Measurements from ENCODE around the gene SOX15.

Gene SOX15

GRCh38 chr17:7557147-7557764, 32.6 kb downstream of the SOX15 start:
- Histone ChIP-seq H3K36me3 (ENCODE audit: control insufficient read depth in 2 of 2, insufficient read depth in 1 of 2, low read length in 2 of 2) (no peaks in the 10 kb centered on the region), H3K9me3 (ENCODE audit: control insufficient read depth, insufficient read depth, low read depth, low read length) (no peaks in the 10 kb centered on the region), H3K4me3 (ENCODE audit: low read depth, low read length) (no peak overlapping the region), H3K27ac (ENCODE audit: extremely low read depth, low read depth, low read length) (no peak overlapping the region), H3K4me1 (ENCODE audit: control insufficient read depth, insufficient read depth, low read length) (peaks cover 5% of the 10 kb centered on the region)
- TF ChIP-seq ZNF133 (tag by site-specific recombination; IDR thresholded peaks at IDR 0.05): no peak
- no peak for TF ChIP-seq ZEB2 (tag by site-specific recombination; IDR thresholded peaks at IDR 0.05)
- TF ChIP-seq CTCF (tag by site-specific recombination; IDR thresholded peaks at IDR 0.05): peak; percentile 18; the same call in 1 of the 2 replicates
- TF ChIP-seq ZBTB21 (tag by site-specific recombination; IDR thresholded peaks at IDR 0.05): no peak
- TF ChIP-seq ZNF16 (tag by site-specific recombination; IDR thresholded peaks at IDR 0.05; ENCODE audit: low read depth): no peak
- peak; percentile 89 for TF ChIP-seq EGR2 (tag by site-specific recombination; IDR thresholded peaks at IDR 0.05; ENCODE audit: low read depth)
- peak; percentile 96 for TF ChIP-seq ZFHX2 (tag by site-specific recombination; conservative IDR thresholded peaks at IDR 0.05)
- no peak for TF ChIP-seq YY2 (tag by site-specific recombination; IDR thresholded peaks at IDR 0.05)
- no peak for TF ChIP-seq ZNF146 (tag by site-specific recombination; IDR thresholded peaks at IDR 0.05)
- TF ChIP-seq ZXDB (tag by site-specific recombination; IDR thresholded peaks at IDR 0.05): no peak
- no peak for TF ChIP-seq ZNF510 (tag by site-specific recombination; IDR thresholded peaks at IDR 0.05; ENCODE audit: insufficient replicate concordance)
- TF ChIP-seq ZNF837 (tag by site-specific recombination; IDR thresholded peaks at IDR 0.05): no peak
- TF ChIP-seq ZNF211 (tag by site-specific recombination; IDR thresholded peaks at IDR 0.05; ENCODE audit: low read depth): no peak
- no peak for TF ChIP-seq ZBTB44 (tag by site-specific recombination; IDR thresholded peaks at IDR 0.05)
- ChIA-PET POLR2A (interaction anchor here (0.5 to 1.2 kb wide), 4 partner anchors 41 to 172 kb away, joined by 3 to 4 read pairs (median 4); partner anchors contain the start of gene TMEM256), CTCF (interaction anchor here (0.6 to 5.1 kb wide), 10 partner anchors 33 to 202 kb away, joined by 3 to 87 read pairs (median 3); partner anchors contain the start of gene TMEM95)

GRCh38 chr17:7556627-7557026, 33.3 kb downstream of the SOX15 start:
- Histone ChIP-seq H3K4me3 (ENCODE audit: low read depth, low read length) (no peak overlapping the region), H3K9me3 (ENCODE audit: control insufficient read depth, insufficient read depth, low read depth, low read length) (no peaks in the 10 kb centered on the region), H3K27ac (ENCODE audit: extremely low read depth, low read depth, low read length) (no peak overlapping the region), H3K4me1 (ENCODE audit: control insufficient read depth, insufficient read depth, low read length) (peaks cover 5% of the 10 kb centered on the region), H3K36me3 (ENCODE audit: control insufficient read depth in 2 of 2, insufficient read depth in 1 of 2, low read length in 2 of 2) (no peaks in the 10 kb centered on the region)
- ChIA-PET POLR2A (interaction anchor here (0.7 kb wide), 1 partner anchor 40 kb away, joined by 3 read pairs; no protein-coding TSS in a partner anchor), CTCF (interaction anchor here (1.2 to 1.7 kb wide), 2 partner anchors 39 to 42 kb away, joined by 3 to 8 read pairs; no protein-coding TSS in a partner anchor)
- TF ChIP-seq ZNF585B (tag by site-specific recombination; IDR thresholded peaks at IDR 0.05) (no peak), YY1 (tag by site-specific recombination; IDR thresholded peaks at IDR 0.05) (no peak), ZNF843 (tag by site-specific recombination; IDR thresholded peaks at IDR 0.05) (no peak), ZBTB8A (tag by site-specific recombination; IDR thresholded peaks at IDR 0.05) (no peak), ZNF26 (tag by site-specific recombination; IDR thresholded peaks at IDR 0.05) (no peak), ZNF433 (tag by site-specific recombination; IDR thresholded peaks at IDR 0.05; ENCODE audit: low read depth) (no peak), ZNF692 (tag by site-specific recombination; IDR thresholded peaks at IDR 0.05) (no peak), ZNF157 (tag by site-specific recombination; IDR thresholded peaks at IDR 0.05) (no peak), ZNF501 (tag by site-specific recombination; IDR thresholded peaks at IDR 0.05) (no peak), ZNF518A (tag by site-specific recombination; conservative IDR thresholded peaks at IDR 0.05; ENCODE audit: low read depth) (no peak)
